Activated naive CD8-positive, alpha-beta T cell treated with anti-CD3 and anti-CD28 coated beads, Interleukin-2, amount 10 ng/mL, durations not matched to agents 7 days and 5 days (primary cell): ENCODE measurements around the gene PLEKHM3. TPM values are rescaled to one million over a fixed set of nuclear protein-coding genes. Genes with fewer than 3 reads are reported as not detected.
"Not testable (repeated sequence)": the region's sequence is repeated elsewhere in the genome, so short reads cannot be mapped to it uniquely, and the experiment has no call there.

Source experiments
- ATAC-seq: fragments of 150-1000 bp; cut with Tn5 transposase; one replicate; pipeline ENCODE4 v1.10.0; 2021; ENCODE audit warnings: low read depth, moderate library complexity
- POLR2A ChIA-PET: fragments of 350-600 bp; sonication (Branson Sonifier 250); formaldehyde crosslinking; loops from one replicate; lab custom pipeline; 2021; ENCODE audit warnings: antibody characterized with exemption; lab: Charles Lee
- DNase-seq: peaks from one replicate; pipeline ENCODE4 v3.0.0; 2021
- H3K27ac Mint-ChIP-seq: one replicate; pipeline ENCODE4 v1.8.0; 2022; ENCODE audit warnings: mild to moderate bottlenecking, mixed read lengths
- H3K27me3 Mint-ChIP-seq: one replicate; pipeline ENCODE4 v1.8.0; 2022; ENCODE audit warnings: mild to moderate bottlenecking, moderate library complexity, mixed read lengths
- H3K36me3 Mint-ChIP-seq: one replicate; pipeline ENCODE4 v1.8.0; 2021; ENCODE audit warnings: mild to moderate bottlenecking, mixed read lengths
- H3K4me1 Mint-ChIP-seq: one replicate; pipeline ENCODE4 v1.8.0; 2021; ENCODE audit warnings: mixed read lengths
- H3K4me3 Mint-ChIP-seq: one replicate; pipeline ENCODE4 v1.8.0; 2022; ENCODE audit warnings: mild to moderate bottlenecking, moderate library complexity, mixed read lengths
- H3K9me3 Mint-ChIP-seq: one replicate; pipeline ENCODE4 v1.8.0; 2021; ENCODE audit warnings: mixed read lengths
- total RNA-seq, 2 experiments: library from RNA; stranded (reverse); gene quantifications; one replicate each; pipeline ENCODE4 v1.2.3, GENCODE V29; 2021

PLEKHM3 gene
- total RNA-seq, 2 experiments from 2014 or later: 8.7 to 9.5 TPM

- POLR2A ChIA-PET: no interaction called here
- H3K4me3 Mint-ChIP-seq: no peak overlapping the region
- no peak overlapping the region for H3K27ac Mint-ChIP-seq
- no peak for DNase-seq
- no peaks in the 10 kb centered on the region for H3K9me3 Mint-ChIP-seq
- H3K27me3 Mint-ChIP-seq: no peaks in the 10 kb centered on the region
- peaks cover 6% of the 10 kb centered on the region for H3K36me3 Mint-ChIP-seq
- peaks cover 15% of the 10 kb centered on the region for H3K4me1 Mint-ChIP-seq
- no peak for ATAC-seq
These were observed 1.2 kb downstream of the PLEKHM3 start for GRCh38 chr2:208024091-208024490.

- DNase-seq (no peak), ATAC-seq (no peak)
- Mint-ChIP-seq H3K9me3 (no peaks in the 10 kb centered on the region), H3K27ac (no peak overlapping the region), H3K27me3 (no peaks in the 10 kb centered on the region), H3K4me3 (no peak overlapping the region), H3K36me3 (peaks cover 8% of the 10 kb centered on the region), H3K4me1 (peaks cover 21% of the 10 kb centered on the region)
- POLR2A ChIA-PET: no interaction called here
These were observed 5.1 kb downstream of the PLEKHM3 start for GRCh38 chr2:208020253-208020652.

DNA sequence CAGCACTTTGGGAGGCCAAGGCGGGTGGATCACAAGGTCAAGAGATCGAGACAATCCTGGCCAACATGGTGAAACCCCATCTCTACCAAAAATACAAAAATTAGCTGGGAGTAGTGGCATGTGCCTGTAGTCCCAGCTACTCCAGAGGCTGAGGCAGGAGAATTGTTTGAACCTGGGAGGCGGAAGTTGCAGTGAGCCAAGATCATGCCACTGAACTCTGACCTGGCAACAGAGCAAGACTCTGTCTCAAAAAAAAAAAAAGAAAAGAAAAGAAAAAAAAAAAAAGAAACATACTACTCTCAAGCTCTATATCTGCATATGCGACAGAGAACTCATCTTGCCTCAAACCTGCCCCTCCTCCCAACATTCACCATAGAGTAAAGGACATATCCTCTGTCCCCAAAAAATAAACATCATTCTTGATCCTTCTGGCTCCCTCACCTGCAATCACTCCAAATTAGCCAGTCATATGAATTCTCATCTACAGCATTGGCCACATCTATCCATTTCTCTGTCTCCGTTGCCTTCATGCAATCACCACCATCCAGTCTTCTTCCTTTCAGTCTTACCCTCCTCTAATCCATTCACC lies 7.1 kb downstream of the PLEKHM3 start:
- H3K27me3 Mint-ChIP-seq, H3K27ac Mint-ChIP-seq, H3K4me3 Mint-ChIP-seq, H3K9me3 Mint-ChIP-seq, DNase-seq, ATAC-seq, H3K36me3 Mint-ChIP-seq, POLR2A ChIA-PET: not testable (repeated sequence)
- peaks cover 21% of the 10 kb centered on the region for H3K4me1 Mint-ChIP-seq

GRCh38 chr2:208017721-208018120 lies 7.6 kb downstream of the PLEKHM3 start:
- Mint-ChIP-seq H3K36me3 (peaks cover 8% of the 10 kb centered on the region), H3K27ac (no peak overlapping the region), H3K9me3 (no peaks in the 10 kb centered on the region), H3K4me1 (peaks cover 22% of the 10 kb centered on the region), H3K4me3 (no peak overlapping the region), H3K27me3 (no peaks in the 10 kb centered on the region)
- no peak for DNase-seq
- POLR2A ChIA-PET: no interaction called here
- no peak for ATAC-seq

GRCh38 chr2:208015475-208015874 lies 9.9 kb downstream of the PLEKHM3 start:
- no peaks in the 10 kb centered on the region for H3K9me3 Mint-ChIP-seq
- H3K27ac Mint-ChIP-seq: no peak overlapping the region
- H3K27me3 Mint-ChIP-seq: no peaks in the 10 kb centered on the region
- peaks cover 22% of the 10 kb centered on the region for H3K4me1 Mint-ChIP-seq
- no peak overlapping the region for H3K4me3 Mint-ChIP-seq
- peaks cover 8% of the 10 kb centered on the region for H3K36me3 Mint-ChIP-seq
- DNase-seq (no peak), ATAC-seq (no peak)
- POLR2A ChIA-PET: no interaction called here

DNA sequence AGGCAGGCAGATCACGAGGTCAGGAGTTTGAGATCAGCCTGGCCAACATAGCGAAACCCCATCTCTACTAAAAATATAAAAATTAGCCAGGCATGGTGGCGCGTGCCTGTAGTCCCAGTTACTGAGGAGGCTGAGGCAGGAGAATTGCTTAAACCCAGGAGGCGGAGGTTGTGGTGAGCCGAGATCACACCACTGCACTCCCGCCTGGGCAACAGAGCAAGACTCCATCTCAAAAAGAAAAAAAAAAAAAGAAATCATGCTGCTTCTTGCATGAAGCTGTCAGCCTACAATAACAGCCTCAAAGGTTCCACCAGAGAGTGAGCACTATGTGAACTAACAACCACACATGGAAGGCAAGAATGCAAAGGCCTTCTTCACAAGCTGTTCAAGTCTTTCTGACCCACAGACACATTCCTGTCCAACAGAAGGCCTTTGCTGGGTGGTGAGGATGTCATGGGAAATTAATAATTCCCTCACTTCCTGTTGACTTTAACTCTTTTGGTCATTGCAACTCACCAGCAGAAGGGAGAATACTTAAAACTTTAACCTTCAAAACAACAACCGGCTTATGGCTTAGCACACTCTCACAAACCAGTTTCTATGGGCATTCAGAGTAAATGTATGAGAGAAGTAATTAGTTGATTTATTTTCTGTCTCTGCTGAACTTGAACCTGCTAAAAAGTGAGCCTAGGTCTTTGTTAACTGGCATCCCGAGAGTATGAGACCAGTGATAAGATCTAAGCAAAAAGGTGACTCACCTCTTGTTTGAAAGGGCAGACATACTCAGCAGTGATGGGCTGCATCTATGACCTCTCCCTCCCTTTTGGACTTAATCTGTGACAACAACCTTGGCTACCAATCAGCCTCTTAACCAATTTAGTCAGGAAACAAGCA lies 11.8 kb downstream of the PLEKHM3 start:
- Mint-ChIP-seq H3K9me3 (no peaks in the 10 kb centered on the region), H3K4me1 (peaks cover 21% of the 10 kb centered on the region), H3K36me3 (peaks cover 3% of the 10 kb centered on the region), H3K27ac (no peak overlapping the region), H3K27me3 (no peaks in the 10 kb centered on the region), H3K4me3 (no peak overlapping the region)
- DNase-seq (no peak), ATAC-seq (peak; percentile 36)
- POLR2A ChIA-PET: interaction anchor here (0.6 kb wide), 1 partner anchor 13 kb away, joined by 3 read pairs; no protein-coding TSS in a partner anchor

DNA sequence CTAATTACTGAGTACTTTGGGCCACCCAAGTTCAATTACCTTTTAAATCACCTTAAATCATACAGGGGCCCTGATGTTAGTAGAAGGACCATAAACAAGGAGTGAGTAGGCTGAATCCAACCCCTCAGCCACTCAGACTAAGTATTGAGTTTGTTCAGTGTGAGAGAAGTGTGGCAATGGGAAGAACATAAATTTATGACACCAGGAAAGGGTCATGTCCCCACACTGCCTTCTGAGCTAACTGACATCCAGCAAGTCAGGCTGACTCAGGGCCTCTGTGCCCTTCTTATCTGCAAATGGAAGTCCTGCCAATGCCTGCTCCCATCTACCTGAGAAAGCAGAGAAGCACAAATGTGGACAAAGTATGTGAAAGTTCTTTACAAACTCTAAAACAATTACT lies 12.9 kb downstream of the PLEKHM3 start:
- Mint-ChIP-seq H3K36me3 (no peaks in the 10 kb centered on the region), H3K9me3 (no peaks in the 10 kb centered on the region), H3K4me3 (no peak overlapping the region), H3K4me1 (peaks cover 13% of the 10 kb centered on the region), H3K27ac (no peak overlapping the region), H3K27me3 (no peaks in the 10 kb centered on the region)
- DNase-seq: no peak
- ATAC-seq: no peak
- POLR2A ChIA-PET: interaction anchor here (0.6 kb wide), 1 partner anchor 14 kb away, joined by 3 read pairs; no protein-coding TSS in a partner anchor

DNA sequence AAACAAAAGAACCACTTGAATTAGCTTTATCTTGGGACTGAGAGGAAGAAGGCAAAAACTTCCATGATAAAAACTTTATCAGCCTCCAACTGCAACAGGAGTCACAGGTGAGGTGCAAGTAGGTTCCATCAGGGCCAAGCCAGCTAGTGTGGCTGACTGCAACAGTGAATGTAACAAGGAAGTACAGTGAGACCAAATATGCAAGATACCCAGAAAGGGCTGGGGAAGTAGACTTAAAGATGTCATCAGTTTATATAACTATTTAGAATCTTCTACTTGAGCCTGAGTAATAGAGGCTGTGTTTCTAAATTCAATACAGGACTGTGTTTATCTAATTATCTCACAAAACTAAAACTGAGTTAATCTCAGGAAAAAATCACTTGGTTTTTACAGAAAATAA lies 14.8 kb downstream of the PLEKHM3 start:
- Mint-ChIP-seq H3K36me3 (no peaks in the 10 kb centered on the region), H3K4me1 (peaks cover 10% of the 10 kb centered on the region), H3K27me3 (no peaks in the 10 kb centered on the region), H3K4me3 (no peak overlapping the region), H3K27ac (no peak overlapping the region), H3K9me3 (no peaks in the 10 kb centered on the region)
- ATAC-seq: no peak
- DNase-seq: no peak
- POLR2A ChIA-PET: no interaction called here

GRCh38 chr2:208006833-208007232 lies 18.5 kb downstream of the PLEKHM3 start:
- ATAC-seq (no peak), DNase-seq (no peak)
- Mint-ChIP-seq H3K36me3 (no peaks in the 10 kb centered on the region), H3K27ac (no peak overlapping the region), H3K4me1 (peaks cover 3% of the 10 kb centered on the region), H3K27me3 (no peaks in the 10 kb centered on the region), H3K4me3 (no peak overlapping the region), H3K9me3 (no peaks in the 10 kb centered on the region)
- POLR2A ChIA-PET: no interaction called here

DNA sequence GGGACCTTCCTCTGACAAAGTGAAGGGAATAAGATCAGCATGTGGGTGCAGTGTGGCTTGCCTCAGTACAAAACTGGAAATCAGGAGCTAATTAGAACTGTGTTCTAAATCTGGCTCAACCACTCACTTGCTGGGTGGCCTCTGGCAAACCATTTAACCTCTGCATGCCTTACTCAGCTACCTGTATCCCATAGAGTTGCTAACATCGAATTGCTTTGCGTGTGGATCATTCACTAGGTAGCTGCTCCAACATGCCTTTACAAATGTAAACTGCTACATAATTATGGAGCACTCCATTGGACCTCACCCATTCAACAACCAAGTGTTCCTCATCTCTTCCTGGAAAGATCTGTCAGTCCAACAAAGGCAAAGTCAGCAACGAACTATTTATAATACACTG lies 19.0 kb downstream of the PLEKHM3 start:
- POLR2A ChIA-PET: no interaction called here
- no peaks in the 10 kb centered on the region for H3K27me3 Mint-ChIP-seq
- no peaks in the 10 kb centered on the region for H3K9me3 Mint-ChIP-seq
- peaks cover 3% of the 10 kb centered on the region for H3K4me1 Mint-ChIP-seq
- ATAC-seq: no peak
- no peak for DNase-seq
- H3K27ac Mint-ChIP-seq: no peak overlapping the region
- H3K36me3 Mint-ChIP-seq: no peaks in the 10 kb centered on the region
- H3K4me3 Mint-ChIP-seq: no peak overlapping the region

- no peak overlapping the region for H3K27ac Mint-ChIP-seq
- POLR2A ChIA-PET: no interaction called here
- no peak for ATAC-seq
- no peaks in the 10 kb centered on the region for H3K27me3 Mint-ChIP-seq
- DNase-seq: no peak
- H3K4me1 Mint-ChIP-seq: no peaks in the 10 kb centered on the region
- no peak overlapping the region for H3K4me3 Mint-ChIP-seq
- H3K9me3 Mint-ChIP-seq: no peaks in the 10 kb centered on the region
- H3K36me3 Mint-ChIP-seq: peaks cover 2% of the 10 kb centered on the region
These were observed 23.4 kb downstream of the PLEKHM3 start for GRCh38 chr2:208001924-208002323.

DNA sequence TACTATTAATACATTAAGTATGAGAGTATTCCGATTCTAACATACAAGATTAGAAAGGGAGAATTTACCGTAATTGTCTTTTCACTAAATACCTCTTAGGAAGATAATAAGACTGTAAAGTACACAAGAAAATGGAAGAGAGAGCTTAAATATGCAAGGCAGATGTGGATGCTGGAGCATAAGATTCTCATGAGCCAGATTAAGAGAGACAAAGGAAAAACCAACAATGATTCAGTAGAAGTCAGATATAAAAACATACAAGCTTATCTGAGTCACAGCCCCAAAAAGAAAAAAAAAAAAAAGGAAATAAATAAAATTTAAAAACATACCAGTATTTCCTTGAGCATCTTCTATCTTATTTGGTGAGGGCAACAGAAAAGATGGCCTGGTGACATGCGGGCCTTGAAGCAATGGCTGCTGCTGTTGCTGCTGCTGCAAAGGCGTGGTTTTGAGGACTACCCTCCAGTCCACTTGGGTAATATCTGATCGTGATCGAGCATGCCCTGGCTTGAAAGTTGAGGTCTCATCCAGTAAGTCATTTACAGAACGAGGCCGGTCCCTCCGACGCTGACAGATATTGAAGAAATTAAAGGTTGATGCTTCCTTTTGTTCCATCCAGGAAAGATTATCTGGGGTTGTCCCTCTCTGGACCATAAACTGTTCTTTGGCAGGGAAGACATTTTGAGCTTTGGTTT lies 24.5 kb downstream of the PLEKHM3 start:
- no peak overlapping the region for H3K27ac Mint-ChIP-seq
- H3K27me3 Mint-ChIP-seq: no peaks in the 10 kb centered on the region
- POLR2A ChIA-PET: no interaction called here
- ATAC-seq (no peak), DNase-seq (no peak)
- no peaks in the 10 kb centered on the region for H3K4me1 Mint-ChIP-seq
- no peak overlapping the region for H3K4me3 Mint-ChIP-seq
- no peaks in the 10 kb centered on the region for H3K9me3 Mint-ChIP-seq
- H3K36me3 Mint-ChIP-seq: peaks cover 2% of the 10 kb centered on the region

DNA sequence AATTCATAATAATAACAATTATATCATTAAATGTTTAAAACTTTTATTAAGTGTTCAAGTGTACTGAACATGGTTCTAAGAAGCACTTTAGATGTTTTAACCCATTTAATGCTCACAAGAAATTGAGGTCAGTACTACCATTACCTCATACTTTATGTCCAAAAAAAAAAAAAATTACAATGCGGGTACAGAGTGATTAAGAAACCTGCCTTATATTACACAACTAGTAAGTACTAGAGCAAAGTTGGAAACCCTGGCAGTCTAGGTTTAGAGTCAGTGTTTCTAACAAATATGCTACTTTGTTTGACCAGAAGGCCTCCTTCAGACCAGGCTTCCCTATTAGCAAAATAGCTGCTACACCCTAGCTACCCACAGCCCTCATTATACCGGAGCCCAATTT lies 28.5 kb downstream of the PLEKHM3 start:
- Mint-ChIP-seq H3K4me3 (no peak overlapping the region), H3K27ac (no peak overlapping the region), H3K36me3 (peaks cover 5% of the 10 kb centered on the region), H3K4me1 (no peaks in the 10 kb centered on the region), H3K27me3 (no peaks in the 10 kb centered on the region), H3K9me3 (no peaks in the 10 kb centered on the region)
- POLR2A ChIA-PET: no interaction called here
- no peak for DNase-seq
- ATAC-seq: no peak
